NCI-H1694 treated with DMSO at 0.1 percent for 48 hours (cell line): ENCODE measurements around the gene KNDC1.
"Not testable (repeated sequence)": the region's sequence is repeated elsewhere in the genome, so short reads cannot be mapped to it uniquely, and the experiment has no call there.

Experiments used
- DNase-seq: peaks from one replicate; lab custom pipeline; 2025; lab: John Stamatoyannopoulos, UW

The KNDC1 gene

GRCh38 chr10:133221756-133222155, 61.7 kb downstream of the KNDC1 start:
- DNase-seq, result not testable (repeated sequence)

- no peak for DNase-seq
Measured at GRCh38 chr10:133224076-133224475, 64.1 kb downstream of the KNDC1 start.

- DNase-seq, result no peak
Measured at GRCh38 chr10:133224756-133225372, 64.8 kb downstream of the KNDC1 start.

GRCh38 chr10:133225707-133226191, 65.7 kb downstream of the KNDC1 start:
- DNase-seq, result no peak

- no peak for DNase-seq
Measured at GRCh38 chr10:133226251-133226808, 66.3 kb downstream of the KNDC1 start.

GRCh38 chr10:133227256-133227655, 67.2 kb downstream of the KNDC1 start:
- no peak for DNase-seq

- no peak for DNase-seq
Measured at GRCh38 chr10:133229265-133230043, 69.4 kb downstream of the KNDC1 start.

- no peak for DNase-seq
Measured at GRCh38 chr10:133230044-133230361, 70.0 kb downstream of the KNDC1 start, which contains the start of gene UTF1. Gene UTF1, plus strand, starts transcription at chr10:133230217. Its CDS starts 72 bp downstream, at chr10:133230289.

GRCh38 chr10:133230387-133231195, 70.6 kb downstream of the KNDC1 start:
- no peak for DNase-seq

GRCh38 chr10:133231244-133231945, 71.4 kb downstream of the KNDC1 start:
- DNase-seq, result no peak

GRCh38 chr10:133231946-133232574, 72.0 kb downstream of the KNDC1 start:
- DNase-seq, result no peak

GRCh38 chr10:133234796-133235195, 74.8 kb downstream of the KNDC1 start:
- not testable (repeated sequence) for DNase-seq

- DNase-seq, result no peak
Measured at GRCh38 chr10:133235265-133235855, 75.3 kb downstream of the KNDC1 start.

- DNase-seq, result no peak
Measured at GRCh38 chr10:133235932-133236331, 75.9 kb downstream of the KNDC1 start.

GRCh38 chr10:133236401-133237240, 76.6 kb downstream of the KNDC1 start:
- DNase-seq, result no peak

- DNase-seq, result no peak
Measured at GRCh38 chr10:133237241-133237587, 77.2 kb downstream of the KNDC1 start.

GRCh38 chr10:133237588-133238465, 77.8 kb downstream of the KNDC1 start, which contains the start of gene VENTX:
Gene VENTX, plus strand, starts transcription at chr10:133237855. Its CDS starts 60 bp downstream, at chr10:133237915.
- DNase-seq, result no peak

GRCh38 chr10:133238466-133238804, 78.4 kb downstream of the KNDC1 start:
- no peak for DNase-seq

- no peak for DNase-seq
Measured at GRCh38 chr10:133239990-133240389, 80.0 kb downstream of the KNDC1 start.
